ENCODE measurements around the gene TMPRSS3.
A peak's percentile ranks its signal among the peaks of the same experiment; 100 is the strongest.

TMPRSS3 gene

DNA sequence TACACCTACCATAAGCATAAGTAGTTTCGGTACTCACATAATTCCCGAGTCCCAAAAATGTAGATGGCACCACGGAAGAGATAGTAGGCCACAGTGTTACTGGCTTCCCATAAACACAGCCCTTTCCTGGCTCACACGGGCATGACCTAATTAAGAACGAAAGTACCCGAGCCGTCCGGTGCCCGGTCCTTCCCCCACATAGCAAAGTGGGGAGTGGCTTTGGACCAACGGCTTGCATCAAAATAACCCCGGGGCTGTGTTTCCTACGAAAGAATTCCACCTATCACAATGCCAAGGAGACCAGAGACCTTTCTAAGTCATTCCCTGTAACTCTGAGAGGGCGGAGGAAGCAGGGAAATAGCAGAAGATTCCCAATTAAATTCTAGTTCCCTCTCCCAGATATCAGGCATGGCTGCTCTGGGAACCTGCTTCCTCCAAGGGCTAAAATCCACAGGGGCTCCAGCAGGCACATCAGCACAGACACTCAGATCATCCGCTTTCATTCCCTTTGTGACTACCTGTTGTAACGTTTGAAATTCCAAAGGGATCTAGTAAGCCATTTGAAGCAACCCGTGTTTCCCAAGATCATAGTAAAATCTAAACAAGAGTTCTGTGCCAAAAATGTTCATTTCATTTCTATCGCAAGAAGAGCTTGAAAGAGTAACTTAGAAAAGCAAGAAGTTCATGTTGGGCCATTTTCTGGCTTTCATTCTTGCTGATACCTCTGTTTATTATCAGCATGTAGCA lies at the start of gene TMPRSS3:
Gene TMPRSS3 (minus strand): TSS at position 148 of the 747 bp plus-strand sequence. CDS start 635 bp downstream, outside the sequence.
- no peak for DNase-seq

DNA sequence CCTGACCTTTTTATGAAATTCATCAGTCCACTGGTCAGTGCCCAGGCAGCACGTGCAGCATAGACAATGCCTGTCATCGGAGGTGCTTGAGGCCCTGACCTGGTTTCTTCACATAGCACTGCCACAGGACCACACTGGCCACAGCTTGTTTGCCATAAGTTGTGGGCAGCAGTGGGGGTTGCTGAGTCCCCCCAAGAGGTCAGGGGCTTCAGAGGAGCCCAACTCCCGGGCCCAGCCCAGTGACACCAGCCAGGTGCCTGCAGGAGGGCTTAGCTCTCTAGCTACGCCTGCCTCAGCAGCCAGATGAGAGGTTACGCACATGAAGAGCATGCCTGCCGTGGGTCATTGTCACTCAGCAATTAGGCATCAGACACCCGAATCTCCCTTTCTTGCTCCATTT lies 49.5 kb upstream of the TMPRSS3 start:
- no peak for DNase-seq

DNA sequence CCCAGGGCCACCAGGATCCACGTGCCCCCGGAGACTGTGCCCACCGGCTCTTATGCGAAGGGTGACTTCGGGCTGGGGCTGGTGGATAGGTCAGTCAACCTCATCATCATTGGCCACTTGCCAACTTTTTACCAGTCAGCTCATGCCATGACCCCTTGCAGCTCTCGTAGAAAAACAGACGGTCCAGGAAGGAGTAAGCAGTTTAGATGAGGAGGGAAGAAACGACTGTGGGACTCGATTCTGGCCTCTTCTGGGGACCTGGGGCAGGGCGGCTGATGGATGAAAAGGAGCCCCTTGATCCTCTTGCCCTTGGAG lies 48.9 kb upstream of the TMPRSS3 start:
- DNase-seq, result no peak

DNA sequence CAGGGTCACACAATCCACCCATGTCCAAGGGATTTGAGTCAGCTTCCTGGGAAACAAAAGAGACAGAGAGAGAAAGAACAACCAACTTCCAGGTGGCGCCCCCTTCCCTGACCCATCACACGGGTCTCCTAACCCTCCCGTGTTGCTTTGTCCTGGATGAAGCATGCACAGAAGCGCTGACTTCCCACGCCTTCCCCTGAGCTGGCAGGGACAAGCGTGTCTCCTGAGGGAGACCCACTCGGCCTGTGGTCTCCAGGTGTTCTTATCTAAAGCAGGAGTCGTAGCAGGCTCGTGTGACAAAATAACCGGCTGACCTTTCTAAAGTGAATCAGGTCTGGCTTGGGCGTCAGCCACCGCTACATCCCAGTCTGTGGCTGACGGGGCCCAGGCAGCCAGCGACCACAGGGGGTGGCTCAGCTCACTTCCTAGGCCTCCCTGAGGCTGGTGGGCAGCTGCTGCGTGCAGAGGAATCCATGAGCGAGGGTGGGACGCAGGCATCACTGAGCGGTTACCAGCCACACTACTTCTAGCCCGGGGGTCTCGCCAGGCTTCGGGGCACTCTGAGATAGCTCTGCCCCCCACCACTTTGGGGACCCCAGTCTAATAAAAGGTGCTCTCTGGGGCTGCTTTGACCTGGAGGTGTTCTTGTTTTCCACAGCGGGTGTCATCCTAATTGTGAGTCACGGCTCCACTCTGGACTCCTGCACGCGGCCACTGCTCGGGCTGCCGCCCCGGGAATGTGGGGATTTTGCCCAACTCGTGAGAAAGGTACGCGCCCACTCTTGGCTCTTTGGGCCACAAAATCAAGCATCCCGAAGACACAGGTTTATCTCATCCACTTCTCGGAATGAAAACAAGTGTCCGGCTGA lies 48.3 kb upstream of the TMPRSS3 start:
- no peak for DNase-seq

DNA sequence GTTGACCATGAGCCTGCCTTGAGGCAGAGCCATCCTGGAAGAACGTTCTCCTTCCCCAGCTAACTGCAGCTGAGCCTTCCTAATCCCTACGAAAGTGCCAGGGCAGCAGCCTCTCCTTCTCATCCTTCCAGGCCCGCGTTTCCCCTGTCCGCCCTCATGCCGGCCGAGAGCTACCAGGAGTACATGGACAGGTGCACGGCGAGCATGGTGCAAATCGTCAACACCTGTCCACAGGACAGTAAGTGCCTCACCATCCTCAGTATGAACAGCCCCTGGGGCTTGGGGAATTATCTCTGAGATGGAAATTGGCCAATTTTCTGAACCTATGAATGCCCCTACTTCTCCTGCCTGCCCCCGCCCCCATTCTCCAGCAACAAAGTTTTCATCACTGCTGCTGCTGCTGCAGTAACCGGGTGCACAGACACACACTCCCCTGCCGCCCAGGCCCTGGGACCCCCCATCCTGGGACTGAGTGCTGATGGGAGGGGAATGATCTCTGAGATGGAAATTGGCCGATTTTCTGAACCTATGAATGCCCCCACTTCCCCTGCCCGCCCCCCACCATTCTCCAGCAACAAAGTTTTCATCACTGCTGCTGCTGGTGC lies 47.4 kb upstream of the TMPRSS3 start:
- no peak for DNase-seq

DNA sequence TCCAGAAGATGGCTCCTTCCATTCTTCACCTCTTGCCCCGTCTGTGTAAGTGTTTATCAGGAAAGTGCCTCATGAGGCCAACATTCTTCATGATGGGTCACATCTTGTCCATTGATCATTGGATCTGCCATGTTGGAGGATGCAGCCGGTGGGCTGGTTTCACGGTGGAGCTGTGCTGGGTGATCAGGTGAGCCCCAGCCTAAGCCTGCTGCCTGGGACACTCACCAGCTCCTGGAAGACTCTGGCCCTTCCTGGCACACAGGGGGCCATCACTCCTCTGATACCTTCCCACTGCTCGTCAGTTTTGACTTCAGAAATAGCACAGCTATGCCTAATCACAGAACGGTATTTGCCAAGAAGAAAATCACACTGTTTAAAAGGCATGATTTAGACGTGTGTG lies 46.1 kb upstream of the TMPRSS3 start:
- no peak for DNase-seq

DNA sequence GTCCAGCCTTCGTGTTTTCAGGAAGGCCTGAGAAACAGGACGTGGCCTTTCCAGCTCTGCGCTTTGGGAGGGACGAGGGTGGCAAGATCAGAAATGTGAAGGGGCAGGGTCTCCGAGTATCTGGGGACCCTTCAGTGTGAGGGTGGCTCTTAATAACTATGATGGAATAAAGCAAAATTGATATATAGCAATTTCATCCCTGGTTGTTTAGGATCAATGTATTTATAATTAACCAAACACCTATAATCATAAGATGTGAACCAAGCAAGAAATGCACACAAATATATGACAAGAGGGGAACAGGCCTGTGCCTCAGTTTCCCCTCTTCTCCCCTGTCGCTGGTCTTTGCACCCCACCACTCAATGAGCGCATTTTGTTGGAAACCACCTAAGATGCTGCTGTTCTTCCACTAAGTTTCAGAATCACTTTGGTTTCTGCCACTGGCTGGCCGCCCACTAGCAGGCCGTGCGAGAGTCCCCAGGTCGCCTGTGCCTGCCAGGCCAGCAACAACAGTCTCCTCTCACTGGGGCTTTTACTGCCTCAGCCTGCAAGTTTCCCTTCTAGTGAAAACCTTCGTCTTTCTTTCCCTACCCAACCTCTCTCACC lies 44.4 kb upstream of the TMPRSS3 start:
- no peak for DNase-seq

DNA sequence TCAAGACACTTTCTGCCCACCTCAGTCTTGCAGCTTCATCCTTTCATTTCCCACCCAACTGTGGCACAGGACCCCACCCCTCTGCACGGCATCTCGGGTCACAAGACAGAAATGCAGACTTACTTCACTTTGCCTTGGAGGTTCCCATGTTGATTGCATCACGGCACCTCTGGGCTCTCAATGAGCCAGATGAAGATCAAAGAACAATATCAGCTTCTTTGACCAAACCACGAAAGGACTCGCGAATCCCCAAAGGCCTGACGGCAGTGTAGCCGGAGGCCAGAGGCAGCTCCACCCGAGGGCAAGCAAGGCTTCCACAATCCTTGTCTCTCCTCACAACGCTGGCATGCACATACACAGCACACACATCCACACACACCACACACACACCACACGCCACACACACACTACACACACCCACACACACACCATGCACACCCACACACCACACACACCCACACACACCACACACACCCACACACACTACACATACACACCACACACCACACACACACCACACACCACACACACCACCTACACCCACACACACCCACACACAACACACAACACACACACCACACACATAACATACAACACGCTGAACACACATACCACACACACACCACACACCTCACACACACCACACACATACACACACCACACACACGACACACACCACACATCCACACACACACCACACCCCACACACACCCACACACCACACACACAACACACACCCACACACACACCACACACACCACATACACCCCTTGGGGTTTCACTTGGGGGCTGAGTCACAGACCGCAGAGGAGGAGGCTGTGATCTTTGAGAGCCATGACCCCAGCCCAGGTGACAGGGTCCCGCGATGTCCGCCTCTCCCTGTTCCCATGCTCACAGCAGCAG lies 43.7 kb upstream of the TMPRSS3 start:
- DNase-seq, result peak; percentile 2

DNA sequence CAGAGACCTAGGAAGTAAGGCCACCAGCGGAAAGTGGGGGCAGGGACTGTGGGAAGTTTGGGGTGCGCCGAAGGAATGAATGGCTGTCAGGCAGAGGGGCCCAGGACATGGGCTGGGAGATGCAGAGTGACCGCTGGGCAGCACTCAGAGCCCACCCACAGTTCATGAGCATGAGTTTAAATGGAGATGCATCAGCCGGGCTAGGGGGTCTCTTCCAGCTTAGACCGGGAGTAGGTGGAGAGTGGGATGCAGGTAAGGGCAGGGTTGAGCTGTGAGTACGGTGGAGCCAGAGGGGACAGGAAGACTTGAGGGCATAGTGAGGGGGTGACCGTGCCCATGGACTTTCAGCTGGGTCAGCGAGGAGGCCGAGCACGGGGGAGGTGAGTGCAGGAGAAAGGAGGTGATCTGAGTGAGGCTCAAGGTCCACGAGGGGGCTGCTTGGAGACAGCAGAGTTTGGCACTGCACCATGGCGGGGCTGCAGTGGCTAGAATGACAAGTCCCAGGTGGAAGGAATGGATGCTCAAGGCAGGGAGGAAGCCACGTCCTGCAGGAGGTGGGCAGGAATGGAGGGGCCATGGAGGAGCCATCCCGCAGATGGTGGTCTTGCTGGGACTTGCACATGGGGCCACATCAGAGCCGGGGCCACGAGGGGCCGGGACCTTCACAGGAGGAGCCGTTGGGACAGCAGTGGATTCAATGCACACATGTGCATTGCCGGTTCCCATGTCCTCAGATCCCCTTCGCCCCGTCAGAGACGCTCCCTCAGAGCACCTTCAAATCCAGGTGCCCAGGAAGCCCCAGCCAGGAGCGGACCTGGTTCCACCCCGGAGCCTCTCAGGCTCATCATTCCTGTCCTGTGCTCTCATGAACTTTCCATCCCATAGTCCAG lies 42.7 kb upstream of the TMPRSS3 start:
- DNase-seq, result no peak

DNA sequence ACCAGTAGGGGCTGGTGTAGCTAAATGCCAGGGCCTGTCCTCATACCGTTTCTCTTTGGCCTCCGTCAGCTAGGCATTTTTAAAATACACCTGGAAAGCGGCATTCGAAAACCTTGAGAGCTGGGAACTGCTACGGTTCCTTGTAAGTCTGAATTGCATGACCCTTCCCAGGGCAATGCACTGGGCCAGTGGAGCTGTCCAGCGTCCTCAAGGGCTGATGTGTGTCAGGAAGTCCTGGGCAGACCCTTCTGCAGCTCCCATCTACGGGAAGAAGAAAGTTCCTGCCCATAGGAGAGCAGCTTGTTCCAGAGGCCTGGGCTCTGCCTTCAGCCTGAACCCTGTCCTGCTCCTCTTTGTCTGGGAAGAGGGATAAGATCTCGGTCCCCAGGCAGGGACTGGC lies 41.9 kb upstream of the TMPRSS3 start:
- DNase-seq, result no peak

DNA sequence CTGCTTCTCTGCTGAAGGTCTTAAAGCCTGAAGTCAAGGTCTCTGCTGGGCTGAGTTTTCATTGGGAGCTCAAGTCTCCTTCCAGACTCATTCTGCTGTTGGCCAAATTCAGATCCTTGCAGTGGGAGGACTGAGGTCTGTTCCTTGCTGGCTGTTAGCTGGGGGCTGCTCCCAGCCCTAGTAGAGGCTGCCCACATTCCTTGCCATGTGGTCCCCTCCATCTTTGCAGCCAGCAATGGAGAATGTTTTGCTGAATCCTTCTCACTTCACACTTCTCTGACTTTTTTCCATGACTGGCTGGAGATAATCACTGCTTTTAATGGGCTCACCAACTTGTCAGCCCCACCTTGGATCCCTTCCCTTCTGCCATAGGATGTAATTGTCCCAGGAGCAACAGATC lies 41.1 kb upstream of the TMPRSS3 start:
- no peak for DNase-seq

DNA sequence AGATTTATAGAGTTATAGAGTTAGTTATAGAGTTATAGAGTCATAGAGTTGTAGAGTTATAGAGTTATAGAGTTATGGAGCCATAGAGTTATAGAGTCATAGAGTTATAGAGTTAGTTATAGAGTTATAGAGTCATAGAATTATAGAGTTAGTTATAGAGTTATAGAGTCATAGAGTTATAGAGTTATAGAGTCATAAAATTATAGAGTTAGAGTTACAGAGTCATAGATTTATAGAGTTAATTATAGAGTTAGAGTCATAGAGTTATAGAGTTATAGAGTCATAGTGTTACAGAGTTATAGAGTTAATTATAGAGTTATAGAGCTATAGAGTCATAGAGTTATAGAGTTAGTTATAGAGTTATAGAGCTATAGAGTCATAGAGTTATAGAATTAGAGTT lies 40.0 kb upstream of the TMPRSS3 start:
- DNase-seq, result no peak

DNA sequence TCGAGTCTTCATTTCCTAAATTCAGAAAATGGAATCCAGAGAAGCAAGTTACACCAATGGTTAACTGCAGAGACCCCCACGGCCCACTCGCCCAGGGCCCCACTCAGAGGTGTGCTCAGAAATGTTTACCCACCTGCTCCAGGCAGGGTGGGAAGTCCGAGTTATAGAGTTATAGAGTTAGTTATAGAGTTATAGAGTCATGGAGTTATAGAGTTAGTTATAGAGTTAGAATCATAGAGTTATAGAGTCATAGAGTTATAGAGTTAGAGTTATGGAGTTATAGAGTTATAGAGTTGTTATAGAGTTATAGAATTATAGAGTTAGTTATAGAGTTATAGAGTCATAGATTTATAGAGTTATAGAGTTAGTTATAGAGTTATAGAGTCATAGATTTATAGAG lies 39.5 kb upstream of the TMPRSS3 start:
- DNase-seq, result no peak

DNA sequence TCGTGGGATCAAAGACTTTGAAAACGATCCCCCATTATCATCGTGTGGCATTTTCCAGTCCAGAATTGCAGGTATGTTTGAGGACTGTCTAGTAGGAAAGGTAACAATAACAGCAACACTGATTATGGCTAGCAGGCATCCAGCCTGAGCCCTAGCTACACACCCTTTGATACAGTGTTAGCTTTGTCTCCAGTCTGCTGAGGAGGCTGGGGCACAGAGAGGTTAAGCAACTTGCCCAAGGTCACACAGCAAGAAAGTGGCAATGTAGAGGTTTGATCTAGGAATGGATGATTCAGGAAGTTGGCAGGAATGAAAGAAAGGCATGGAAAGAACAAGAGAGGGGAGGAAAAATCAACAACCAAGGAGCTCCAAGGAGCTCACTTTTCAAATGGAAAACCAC lies 39.0 kb upstream of the TMPRSS3 start:
- DNase-seq, result no peak

DNA sequence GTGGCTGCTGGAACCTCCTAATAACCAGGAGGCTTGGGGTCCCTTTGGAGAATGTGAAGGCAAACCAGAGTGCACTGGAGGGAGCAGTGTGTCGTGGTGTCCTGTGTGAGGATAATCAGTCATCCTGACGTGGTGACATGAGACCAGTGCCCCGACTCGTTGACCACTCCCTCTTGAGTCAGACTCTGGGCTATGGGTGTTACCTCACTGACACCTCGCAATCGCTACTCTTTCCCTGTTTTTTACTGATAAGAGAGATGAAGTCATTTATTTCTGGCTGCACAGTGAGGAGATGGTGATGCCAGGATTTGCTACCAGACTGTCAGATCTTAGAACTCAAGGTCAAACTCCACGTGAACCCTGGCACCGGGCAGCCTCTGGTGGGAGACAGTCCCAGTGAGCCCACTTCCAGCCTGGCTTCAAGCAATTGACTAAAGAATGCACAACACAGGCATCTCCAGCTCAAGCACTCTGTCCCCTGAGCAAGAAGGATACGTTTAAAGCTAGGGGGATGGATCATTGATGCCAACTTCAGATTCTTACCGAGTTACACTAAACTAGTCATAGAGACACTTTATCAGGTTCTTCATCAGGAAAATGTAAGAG lies 38.2 kb upstream of the TMPRSS3 start:
- no peak for DNase-seq

DNA sequence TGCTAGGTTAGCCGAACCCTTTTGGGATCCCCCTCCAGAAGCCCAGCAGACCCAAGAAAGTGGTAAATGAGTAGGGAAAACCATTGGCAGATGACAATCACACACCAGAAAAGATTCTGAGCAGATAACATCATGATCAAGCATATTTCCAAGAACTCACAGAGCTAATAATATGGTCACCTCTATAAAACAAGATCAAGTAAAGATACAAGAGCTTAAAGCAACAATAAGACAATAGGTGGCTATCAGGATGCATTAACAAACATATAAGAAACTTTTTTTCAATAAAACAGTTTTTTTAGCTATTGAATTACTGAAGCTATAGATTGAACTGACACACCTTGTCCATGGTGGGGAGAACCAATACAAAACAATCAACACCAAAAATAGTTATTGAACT lies 36.8 kb upstream of the TMPRSS3 start:
- no peak for DNase-seq

DNA sequence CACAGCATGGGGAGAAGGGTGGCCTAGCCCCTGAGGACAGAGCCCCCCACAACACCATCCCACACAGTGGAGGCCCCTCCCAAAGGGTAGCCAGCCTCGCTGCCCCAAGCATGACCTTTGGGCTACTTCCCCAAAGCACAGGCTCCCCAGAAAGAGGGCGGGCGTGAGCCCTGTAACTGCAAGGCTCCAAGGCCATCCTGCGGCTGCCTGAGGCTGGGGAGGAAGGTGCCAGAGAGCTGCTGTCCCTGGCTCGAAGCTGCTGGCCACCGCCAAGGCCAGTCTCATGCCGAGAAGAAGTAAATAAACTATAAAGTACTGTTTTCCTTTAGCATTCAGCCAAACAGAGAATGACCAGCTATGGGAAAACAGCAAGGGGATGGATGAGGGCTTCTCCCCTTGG lies 35.3 kb upstream of the TMPRSS3 start:
- no peak for DNase-seq

DNA sequence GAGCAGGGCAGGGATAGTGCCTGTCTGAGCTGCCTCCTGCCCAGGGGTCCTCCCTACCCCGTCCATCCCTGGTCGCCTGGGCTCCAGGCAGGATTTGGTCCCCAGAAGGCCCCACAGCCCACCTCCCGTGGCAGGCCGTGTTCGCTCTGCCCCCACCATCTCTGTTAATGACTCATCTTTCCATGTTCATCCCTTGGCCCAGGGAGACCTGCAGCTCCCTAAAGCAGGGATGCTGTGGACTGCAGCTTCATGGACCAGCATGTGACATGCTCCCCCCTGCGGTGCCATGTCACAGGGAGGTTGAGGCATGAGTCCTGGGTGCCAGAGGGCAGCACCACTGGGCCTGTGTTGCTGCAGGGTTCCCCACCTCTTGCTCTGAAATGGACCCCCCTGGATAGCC lies 34.7 kb upstream of the TMPRSS3 start:
- no peak for DNase-seq

DNA sequence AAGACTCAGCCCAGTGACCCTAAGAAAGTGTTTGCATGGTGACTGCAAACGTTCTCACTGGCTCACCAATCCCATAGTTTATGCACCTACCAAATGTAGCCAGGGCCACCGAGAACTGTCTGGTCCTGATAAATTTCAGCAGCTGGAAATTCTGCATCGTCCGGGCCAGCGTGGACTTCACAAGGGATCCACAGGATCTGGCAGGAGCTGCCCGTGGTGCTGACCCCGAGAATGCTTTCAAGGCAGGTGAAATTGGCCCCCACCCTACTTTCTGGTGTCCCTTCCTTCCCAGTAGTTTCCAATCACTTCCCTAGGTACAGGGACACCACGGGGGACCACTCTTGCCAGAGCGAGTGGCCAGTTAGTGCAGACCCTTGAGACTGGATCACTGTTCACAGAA lies 34.0 kb upstream of the TMPRSS3 start:
- no peak for DNase-seq

DNA sequence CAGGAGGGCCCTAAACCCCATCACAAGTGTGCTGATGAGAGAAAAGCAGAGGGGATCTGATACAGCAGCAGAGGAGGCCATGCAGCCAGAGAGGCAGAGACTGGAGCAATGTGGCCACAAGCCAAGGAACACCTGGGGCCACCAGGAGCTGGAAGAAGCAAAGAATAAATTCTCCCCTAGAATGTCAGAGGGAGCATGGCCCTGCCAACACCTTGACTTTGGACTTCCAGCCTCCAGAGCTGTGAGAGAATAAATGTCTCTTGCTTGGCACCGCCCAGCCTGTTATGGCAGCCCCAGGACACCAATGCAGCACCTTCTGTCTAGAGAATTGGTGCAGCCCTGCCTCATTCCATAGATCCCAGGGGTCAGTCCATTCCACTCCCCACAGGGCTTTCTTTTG lies 33.2 kb upstream of the TMPRSS3 start:
- DNase-seq, result no peak

DNA sequence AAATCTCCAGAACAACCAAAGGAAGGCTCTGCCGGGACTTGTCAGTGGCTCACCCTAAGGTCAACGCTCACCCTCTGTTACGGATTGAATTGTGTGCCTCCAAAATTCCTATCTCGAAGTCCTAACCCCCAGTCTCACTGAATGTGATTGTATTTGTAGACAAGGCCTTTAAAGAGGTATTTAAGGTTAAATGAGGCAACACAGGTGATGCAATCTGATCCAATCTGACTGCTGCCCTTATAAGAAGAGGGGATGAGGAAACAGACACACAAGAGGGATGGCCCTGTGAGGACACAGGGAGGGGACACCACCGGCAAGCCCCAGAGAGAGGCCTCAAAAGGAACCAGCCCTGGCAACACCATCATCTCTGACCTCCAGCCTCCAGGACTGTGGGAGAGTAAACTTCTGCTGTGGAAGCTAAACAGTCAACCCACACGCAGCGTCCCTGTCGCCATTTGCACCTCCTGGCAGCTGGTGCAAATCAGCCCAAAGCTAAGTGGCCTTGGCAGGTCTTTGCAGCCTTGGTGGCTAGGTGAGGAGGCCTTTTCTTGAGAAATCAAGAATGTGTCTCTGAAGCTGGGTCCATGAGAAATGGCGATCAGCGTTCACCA lies 32.1 kb upstream of the TMPRSS3 start:
- DNase-seq, result no peak

All from GDM1 (cell line).